Fibroblast of skin of scalp (primary cell): ENCODE measurements around the gene ATP5IF1.

Source experiments
- DNase-seq: peaks from one replicate; pipeline ENCODE4 v3.0.0-alpha.2; 2013

The ATP5IF1 gene

GRCh38 chr1:28236656-28237322 lies 865 bp downstream of the ATP5IF1 start:
- DNase-seq, result no peak

GRCh38 chr1:28239004-28239403 lies 3.1 kb downstream of the ATP5IF1 start:
- no peak for DNase-seq

GRCh38 chr1:28240024-28240423 lies 4.1 kb downstream of the ATP5IF1 start:
- no peak for DNase-seq

- DNase-seq, result no peak
These were observed 5.8 kb downstream of the ATP5IF1 start for GRCh38 chr1:28241638-28242241.

- no peak for DNase-seq
These were observed 7.9 kb downstream of the ATP5IF1 start for GRCh38 chr1:28243685-28244311.

GRCh38 chr1:28244549-28245251 lies 8.8 kb downstream of the ATP5IF1 start:
- DNase-seq, result no peak

- DNase-seq, result no peak
These were observed 10.5 kb downstream of the ATP5IF1 start for GRCh38 chr1:28246427-28246832.

- DNase-seq, result no peak
These were observed 11.8 kb downstream of the ATP5IF1 start for GRCh38 chr1:28247612-28248272.

- peak; percentile 83 for DNase-seq
These were observed 12.5 kb downstream of the ATP5IF1 start for GRCh38 chr1:28248273-28249012.

- DNase-seq, result peak; percentile 89
These were observed 13.3 kb downstream of the ATP5IF1 start for GRCh38 chr1:28249013-28249865.

GRCh38 chr1:28249866-28250295 lies 14.0 kb downstream of the ATP5IF1 start:
- no peak for DNase-seq

- DNase-seq, result no peak
These were observed 20.4 kb downstream of the ATP5IF1 start for GRCh38 chr1:28256197-28256827.

- no peak for DNase-seq
These were observed 21.8 kb downstream of the ATP5IF1 start for GRCh38 chr1:28257736-28258135.

GRCh38 chr1:28258628-28259251 lies 22.8 kb downstream of the ATP5IF1 start:
- peak; percentile 29 for DNase-seq

GRCh38 chr1:28259252-28259933 lies 23.5 kb downstream of the ATP5IF1 start, which contains the start of gene SESN2:
TSS of gene SESN2 (plus strand) at chr1:28259518. CDS start at chr1:28259848, 330 bp downstream.
- peak; percentile 100 for DNase-seq

- peak; percentile 79 for DNase-seq
These were observed 24.2 kb downstream of the ATP5IF1 start for GRCh38 chr1:28259934-28260802.

- DNase-seq, result no peak
These were observed 24.9 kb downstream of the ATP5IF1 start for GRCh38 chr1:28260803-28261174.

- DNase-seq, result no peak
These were observed 29.0 kb downstream of the ATP5IF1 start for GRCh38 chr1:28264897-28265296.
